ENCODE data around the gene LPO.

LPO gene

GRCh38 chr17:58314706-58315015 is 76.3 kb downstream of the LPO start:
- Histone ChIP-seq H3K4me3 (ENCODE audit: low read length) (no peak overlapping the region), H3K4me1 (ENCODE audit: low read length) (no peaks in the 10 kb centered on the region), H3K9me3 (replicated peaks; ENCODE audit: insufficient read depth, low read length) (no peaks in the 10 kb centered on the region), H3K36me3 (replicated peaks; ENCODE audit: insufficient read depth, low read length) (no peaks in the 10 kb centered on the region), H3K79me2 (ENCODE audit: low read length) (no peaks in the 10 kb centered on the region), H3K4me2 (ENCODE audit: low read depth, low read length) (no peak overlapping the region), H3K27me3 (replicated peaks; ENCODE audit: insufficient read depth, low read length) (no peaks in the 10 kb centered on the region), H4K20me1 (ENCODE audit: insufficient read depth, low read length) (no peaks in the 10 kb centered on the region), H3K9ac (ENCODE audit: low read length) (no peak overlapping the region), H2AFZ (ENCODE audit: low read length) (no peak overlapping the region), H3F3A (ENCODE audit: insufficient read depth, low read length) (no peaks in the 10 kb centered on the region), H3K9me2 (replicated peaks; ENCODE audit: insufficient read depth, low read length) (no peaks in the 10 kb centered on the region), H3K27ac (ENCODE audit: low read length) (no peak overlapping the region)
- no peak for DNase-seq
- TF ChIP-seq CTCF (IDR thresholded peaks at IDR 0.05; ENCODE audit: low read length) (no peak), EZH2phosphoT487 (IDR thresholded peaks at IDR 0.05; ENCODE audit: low read length) (no peak), EZH2 (optimal IDR thresholded peaks at IDR 0.05; ENCODE audit: low read depth, low read length) (no peak)

GRCh38 chr17:58315281-58315711 is 76.9 kb downstream of the LPO start:
- no peak overlapping the region for H3K9ac ChIP-seq (ENCODE audit: low read length)
- no peaks in the 10 kb centered on the region for H3K4me1 ChIP-seq (ENCODE audit: low read length)

DNA sequence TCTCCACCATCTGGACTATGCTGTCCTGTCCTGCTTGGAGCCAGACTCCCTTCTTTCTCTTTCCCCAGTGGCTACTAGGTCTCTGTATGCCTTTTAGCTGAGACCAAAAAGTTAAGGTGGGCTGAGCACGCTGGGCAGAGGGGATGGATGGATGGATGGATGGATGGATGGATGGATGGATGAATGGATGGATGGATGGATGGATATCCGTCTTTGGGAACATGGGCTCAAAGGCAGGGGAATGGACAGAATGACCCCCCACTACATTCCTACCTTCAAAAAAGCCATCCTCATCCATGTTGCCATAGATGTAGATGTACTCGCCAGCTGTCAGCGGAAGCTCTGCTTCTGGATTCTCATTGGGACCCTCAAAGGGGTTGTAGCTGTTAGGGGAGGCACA is 77.4 kb downstream of the LPO start:
- Histone ChIP-seq H3K9me2 (replicated peaks; ENCODE audit: insufficient read depth, low read length) (no peaks in the 10 kb centered on the region), H3K9ac (ENCODE audit: low read length) (no peak overlapping the region), H3K36me3 (replicated peaks; ENCODE audit: insufficient read depth, low read length) (no peaks in the 10 kb centered on the region), H3K4me3 (ENCODE audit: low read length) (no peak overlapping the region), H3K9me3 (replicated peaks; ENCODE audit: insufficient read depth, low read length) (no peaks in the 10 kb centered on the region), H2AFZ (ENCODE audit: low read length) (no peak overlapping the region), H3K27ac (ENCODE audit: low read length) (no peak overlapping the region), H3K27me3 (replicated peaks; ENCODE audit: insufficient read depth, low read length) (no peaks in the 10 kb centered on the region), H3F3A (ENCODE audit: insufficient read depth, low read length) (no peaks in the 10 kb centered on the region), H3K79me2 (ENCODE audit: low read length) (no peaks in the 10 kb centered on the region), H4K20me1 (ENCODE audit: insufficient read depth, low read length) (no peaks in the 10 kb centered on the region), H3K4me2 (ENCODE audit: low read depth, low read length) (no peak overlapping the region), H3K4me1 (ENCODE audit: low read length) (no peaks in the 10 kb centered on the region)
- DNase-seq = no peak
- TF ChIP-seq CTCF (IDR thresholded peaks at IDR 0.05; ENCODE audit: low read length) (no peak), EZH2phosphoT487 (IDR thresholded peaks at IDR 0.05; ENCODE audit: low read length) (no peak), EZH2 (optimal IDR thresholded peaks at IDR 0.05; ENCODE audit: low read depth, low read length) (no peak)

More at GRCh38 chr17:58315281-58315711, 76.9 kb downstream of the LPO start:
- H2AFZ ChIP-seq (ENCODE audit: low read length) = no peak overlapping the region
- H3K4me2 ChIP-seq (ENCODE audit: low read depth, low read length) = no peak overlapping the region
- H3K36me3 ChIP-seq (replicated peaks; ENCODE audit: insufficient read depth, low read length) = no peaks in the 10 kb centered on the region
- H3F3A ChIP-seq (ENCODE audit: insufficient read depth, low read length) = no peaks in the 10 kb centered on the region
- H3K9me2 ChIP-seq (replicated peaks; ENCODE audit: insufficient read depth, low read length) = no peaks in the 10 kb centered on the region
- no peak overlapping the region for H3K27ac ChIP-seq (ENCODE audit: low read length)
- H3K79me2 ChIP-seq (ENCODE audit: low read length) = no peaks in the 10 kb centered on the region
- no peak for DNase-seq
- H3K4me3 ChIP-seq (ENCODE audit: low read length) = no peak overlapping the region
- H3K9me3 ChIP-seq (replicated peaks; ENCODE audit: insufficient read depth, low read length) = no peaks in the 10 kb centered on the region
- no peaks in the 10 kb centered on the region for H3K27me3 ChIP-seq (replicated peaks; ENCODE audit: insufficient read depth, low read length)
- TF ChIP-seq EZH2 (optimal IDR thresholded peaks at IDR 0.05; ENCODE audit: low read depth, low read length) (no peak), EZH2phosphoT487 (IDR thresholded peaks at IDR 0.05; ENCODE audit: low read length) (no peak), CTCF (IDR thresholded peaks at IDR 0.05; ENCODE audit: low read length) (no peak)
- no peaks in the 10 kb centered on the region for H4K20me1 ChIP-seq (ENCODE audit: insufficient read depth, low read length)

All from MM.1S (cell line).